HG02678 (cell line): ENCODE measurements around the gene PPP4R3A.
"Not testable (repeated sequence)": the region's sequence is repeated elsewhere in the genome, so short reads cannot be mapped to it uniquely, and the experiment has no call there.

Experiments
- ATAC-seq: cut with Tn5 transposase; IDR thresholded peaks from one replicate; pipeline ENCODE4 v1.9.1; 2021; ENCODE audit warnings: mild to moderate bottlenecking, moderate library complexity; ENCODE audit not compliant: unreplicated experiment

Gene PPP4R3A

DNA sequence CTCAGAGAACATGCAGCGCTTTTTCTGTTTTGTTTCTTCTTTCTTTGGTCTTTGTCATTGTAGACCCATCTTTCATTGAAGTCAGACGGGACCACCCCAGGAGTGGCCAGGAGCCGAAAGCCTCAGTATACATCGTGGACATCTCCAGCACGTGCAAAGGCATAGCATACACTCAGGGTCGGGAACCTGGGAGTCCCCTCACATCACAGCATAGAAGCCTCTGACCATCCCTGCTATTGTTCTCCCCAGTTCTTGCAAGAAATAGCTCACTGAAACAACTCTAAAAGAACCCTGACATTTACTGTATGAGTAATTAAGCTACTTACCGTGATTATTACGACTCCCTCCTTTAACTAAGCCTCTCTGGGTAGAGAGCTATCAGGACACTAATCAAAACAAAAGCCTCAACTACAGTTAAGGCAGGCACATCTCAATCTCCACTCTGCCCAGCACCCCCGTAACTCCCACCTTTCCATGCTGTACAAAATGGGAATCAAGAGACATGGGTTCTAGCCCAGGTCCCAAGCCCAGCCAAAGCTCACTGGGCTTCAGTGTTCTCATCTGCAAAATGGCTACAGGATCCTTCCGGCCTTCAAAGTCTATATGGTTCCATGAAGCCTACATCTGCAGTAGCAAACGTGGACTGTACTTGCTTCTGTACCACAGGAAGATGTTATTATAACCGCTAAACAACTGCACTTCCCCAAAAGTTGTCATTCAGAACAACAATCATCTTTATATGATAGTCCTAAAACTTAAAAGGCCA, 99.2 kb downstream of the PPP4R3A start:
- peak; percentile 38 for ATAC-seq

DNA sequence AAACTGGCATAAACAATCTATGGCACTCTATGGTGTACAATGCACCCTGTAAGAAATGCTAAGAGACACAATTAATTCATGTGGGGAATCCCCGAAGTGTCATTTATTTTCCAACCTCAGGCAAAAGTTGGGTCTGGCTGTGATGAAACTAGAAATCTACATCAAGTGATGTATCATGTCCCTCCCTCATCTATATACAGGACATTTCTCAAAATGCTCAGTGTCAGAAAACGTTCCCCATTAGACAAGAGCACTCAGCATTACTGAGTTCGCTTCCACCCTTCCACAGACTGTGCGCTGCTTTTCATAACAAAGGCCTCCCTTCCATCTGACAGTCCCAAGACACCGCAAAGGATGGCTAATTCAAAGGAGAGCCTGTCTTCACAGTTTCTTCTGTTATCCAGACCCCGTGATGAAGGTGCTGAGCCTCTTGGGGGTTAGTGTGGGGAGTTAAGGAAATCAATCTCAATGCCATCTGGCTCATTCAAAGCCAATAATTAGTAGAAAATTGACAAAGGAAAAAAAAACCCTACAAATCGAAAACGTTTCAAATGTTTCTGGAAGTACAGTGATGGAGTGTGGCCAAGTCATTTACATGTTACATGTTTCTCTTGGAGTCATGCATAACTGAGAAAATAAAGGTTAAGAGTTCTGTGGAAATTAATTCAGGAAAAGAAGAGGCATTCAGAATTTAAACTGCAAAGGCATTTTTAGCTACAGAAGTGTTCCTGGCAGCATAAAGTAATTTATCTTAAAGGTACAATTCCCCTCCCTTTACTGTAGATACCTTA, 100.0 kb downstream of the PPP4R3A start:
- ATAC-seq: no peak

DNA sequence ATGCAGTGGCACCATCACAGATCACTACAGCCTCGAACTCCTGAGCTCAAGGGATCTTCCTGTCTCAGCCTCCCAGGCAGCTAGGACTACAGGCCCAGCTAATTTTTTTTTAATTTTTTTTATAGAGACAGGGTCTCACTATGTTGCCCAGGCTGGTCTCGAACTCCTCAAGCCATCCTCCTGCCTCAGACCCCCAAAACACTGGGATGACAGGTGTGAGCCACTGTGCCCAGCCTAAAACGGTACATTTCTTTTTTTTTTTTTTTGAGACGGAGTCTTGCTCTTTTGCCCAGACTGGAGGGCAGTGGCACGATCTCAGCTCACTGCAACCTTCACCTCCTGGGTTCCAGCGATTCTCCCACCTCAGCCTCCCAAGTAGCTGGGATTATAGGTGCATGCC, 100.9 kb downstream of the PPP4R3A start:
- not testable (repeated sequence) for ATAC-seq
